ENCODE data around the gene PSMB3. TPM values are rescaled to one million over a fixed set of nuclear protein-coding genes. Genes with fewer than 3 reads are reported as not detected.
"Not testable (repeated sequence)": the region's sequence is repeated elsewhere in the genome, so short reads cannot be mapped to it uniquely, and the experiment has no call there.

PSMB3 gene
- total RNA-seq, 2 experiments from 2014 or later, result 231 to 348 TPM

DNA sequence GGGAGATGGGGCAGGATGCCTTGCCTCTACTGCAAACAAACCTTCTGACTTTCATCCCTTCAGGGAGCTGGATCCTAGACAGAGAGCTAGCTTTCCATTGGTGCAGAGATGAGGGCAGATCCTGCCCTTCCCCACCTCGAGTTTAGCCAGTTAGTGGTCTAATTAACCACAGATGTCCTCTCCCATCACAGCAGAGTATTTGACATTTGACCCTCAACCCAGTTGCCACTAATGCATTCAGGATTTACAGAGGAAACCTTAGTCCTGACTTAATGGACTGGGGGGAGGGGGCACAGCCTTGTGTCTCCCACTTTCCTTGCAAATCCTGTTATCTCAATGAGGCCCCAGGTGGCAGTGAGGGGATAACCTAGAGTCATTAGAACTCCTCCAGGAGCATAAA is 36.6 kb downstream of the PSMB3 start:
- CTCF ChIA-PET (ENCODE audit: unreplicated experiment), result no interaction called here
- TF ChIP-seq, protein P1, sequence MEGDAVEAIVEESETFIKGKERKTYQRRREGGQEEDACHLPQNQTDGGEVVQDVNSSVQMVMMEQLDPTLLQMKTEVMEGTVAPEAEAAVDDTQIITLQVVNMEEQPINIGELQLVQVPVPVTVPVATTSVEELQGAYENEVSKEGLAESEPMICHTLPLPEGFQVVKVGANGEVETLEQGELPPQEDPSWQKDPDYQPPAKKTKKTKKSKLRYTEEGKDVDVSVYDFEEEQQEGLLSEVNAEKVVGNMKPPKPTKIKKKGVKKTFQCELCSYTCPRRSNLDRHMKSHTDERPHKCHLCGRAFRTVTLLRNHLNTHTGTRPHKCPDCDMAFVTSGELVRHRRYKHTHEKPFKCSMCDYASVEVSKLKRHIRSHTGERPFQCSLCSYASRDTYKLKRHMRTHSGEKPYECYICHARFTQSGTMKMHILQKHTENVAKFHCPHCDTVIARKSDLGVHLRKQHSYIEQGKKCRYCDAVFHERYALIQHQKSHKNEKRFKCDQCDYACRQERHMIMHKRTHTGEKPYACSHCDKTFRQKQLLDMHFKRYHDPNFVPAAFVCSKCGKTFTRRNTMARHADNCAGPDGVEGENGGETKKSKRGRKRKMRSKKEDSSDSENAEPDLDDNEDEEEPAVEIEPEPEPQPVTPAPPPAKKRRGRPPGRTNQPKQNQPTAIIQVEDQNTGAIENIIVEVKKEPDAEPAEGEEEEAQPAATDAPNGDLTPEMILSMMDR (conservative IDR thresholded peaks at IDR 0.05; ENCODE audit: low read length), result no peak
- no peak for TF ChIP-seq EZH2phosphoT487 (IDR thresholded peaks at IDR 0.05; ENCODE audit: borderline replicate concordance, low read depth, low read length)
- 0 out of 2 replicates have a peak, but pooled peaks cover 7% of the 10 kb centered on the region for H3K79me2 ChIP-seq (ENCODE audit: insufficient read depth, low read depth, low read length)
- intact Hi-C loops (cut with micrococcal nuclease; ENCODE audit: unreplicated experiment), result no loop called here
- BruUV-seq (replicated peaks), result no TSS peak
- H3K4me3 ChIP-seq (ENCODE audit: low read depth, low read length, poor library complexity, severe bottlenecking), result no peak overlapping the region
- no peaks in the 10 kb centered on the region for H3K9me2 ChIP-seq (ENCODE audit: insufficient read depth, low read length)
- H3K9me3 ChIP-seq (ENCODE audit: low read length), result no peaks in the 10 kb centered on the region
- no peak overlapping the region for H2AFZ ChIP-seq (ENCODE audit: low read length)
- H3K36me3 ChIP-seq (ENCODE audit: insufficient read depth, low read length), result peaks cover 23% of the 10 kb centered on the region
- no peak for DNase-seq (ENCODE audit: low spot score)
- H3K4me2 ChIP-seq (ENCODE audit: low read length), result no peak overlapping the region
- no peaks in the 10 kb centered on the region for H4K20me1 ChIP-seq (ENCODE audit: insufficient read depth, low read length)
- H3K27ac ChIP-seq (ENCODE audit: low read depth, low read length, poor library complexity, severe bottlenecking), result no peak overlapping the region
- POLR2A ChIA-PET, result no interaction called here
- no peaks in the 10 kb centered on the region for H3K4me1 ChIP-seq (ENCODE audit: insufficient read depth, low read length, poor library complexity, severe bottlenecking)

DNA sequence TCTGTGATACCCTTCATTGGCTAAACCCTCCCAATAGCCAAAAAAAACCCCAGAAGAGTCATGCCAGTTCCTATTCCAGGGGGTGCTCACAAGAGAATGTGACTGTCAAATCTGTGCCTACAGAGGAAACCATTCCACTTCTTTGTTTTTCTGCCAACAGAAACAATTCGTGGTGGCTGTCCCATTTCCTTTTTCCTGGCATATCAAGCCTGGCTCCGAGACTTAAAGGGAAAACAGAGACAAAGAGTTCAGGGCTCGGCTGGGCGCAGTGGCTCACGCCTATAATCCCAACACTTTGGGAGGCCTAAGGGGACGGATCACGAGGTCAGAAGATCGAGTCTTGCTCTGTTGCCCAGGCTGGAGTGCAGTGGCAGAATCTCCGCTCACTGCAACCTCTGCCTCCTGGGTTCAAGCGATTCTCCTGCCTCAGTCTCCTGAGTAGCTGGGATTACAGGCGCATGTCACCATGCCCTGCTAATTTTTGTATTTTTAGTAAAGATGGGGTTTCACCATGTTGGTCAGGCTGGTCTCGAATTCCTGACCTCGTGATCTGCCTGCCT is 37.7 kb downstream of the PSMB3 start:
- H2AFZ ChIP-seq (ENCODE audit: low read length); H3K27ac ChIP-seq (ENCODE audit: low read depth, low read length, poor library complexity, severe bottlenecking); H4K20me1 ChIP-seq (ENCODE audit: insufficient read depth, low read length); H3K9me2 ChIP-seq (ENCODE audit: insufficient read depth, low read length); BruUV-seq (replicated peaks); H3K4me3 ChIP-seq (ENCODE audit: low read depth, low read length, poor library complexity, severe bottlenecking); CTCF ChIA-PET (ENCODE audit: unreplicated experiment); H3K4me1 ChIP-seq (ENCODE audit: insufficient read depth, low read length, poor library complexity, severe bottlenecking); H3K9me3 ChIP-seq (ENCODE audit: low read length); POLR2A ChIA-PET; intact Hi-C loops (cut with micrococcal nuclease; ENCODE audit: unreplicated experiment); DNase-seq (ENCODE audit: low spot score); H3K4me2 ChIP-seq (ENCODE audit: low read length): not testable (repeated sequence)
- peaks cover 16% of the 10 kb centered on the region for H3K36me3 ChIP-seq (ENCODE audit: insufficient read depth, low read length)
- 0 out of 2 replicates have a peak, but pooled peaks cover 11% of the 10 kb centered on the region for H3K79me2 ChIP-seq (ENCODE audit: insufficient read depth, low read depth, low read length)

- no TSS peak for BruUV-seq (replicated peaks)
- no peaks in the 10 kb centered on the region for H3K4me1 ChIP-seq (ENCODE audit: insufficient read depth, low read length, poor library complexity, severe bottlenecking)
- H3K9me3 ChIP-seq (ENCODE audit: low read length), result no peaks in the 10 kb centered on the region
- no peak overlapping the region for H3K4me2 ChIP-seq (ENCODE audit: low read length)
- no peak overlapping the region for H2AFZ ChIP-seq (ENCODE audit: low read length)
- no peak overlapping the region for H3K27ac ChIP-seq (ENCODE audit: low read depth, low read length, poor library complexity, severe bottlenecking)
- CTCF ChIA-PET (ENCODE audit: unreplicated experiment), result no interaction called here
- H4K20me1 ChIP-seq (ENCODE audit: insufficient read depth, low read length), result no peaks in the 10 kb centered on the region
- H3K36me3 ChIP-seq (ENCODE audit: insufficient read depth, low read length), result peaks cover 19% of the 10 kb centered on the region
- TF ChIP-seq, protein P1 (conservative IDR thresholded peaks at IDR 0.05; ENCODE audit: low read length), result no peak
- TF ChIP-seq EZH2phosphoT487 (IDR thresholded peaks at IDR 0.05; ENCODE audit: borderline replicate concordance, low read depth, low read length), result no peak
- H3K79me2 ChIP-seq (ENCODE audit: insufficient read depth, low read depth, low read length), result 0 out of 2 replicates have a peak, but pooled peaks cover 11% of the 10 kb centered on the region
- H3K9me2 ChIP-seq (ENCODE audit: insufficient read depth, low read length), result no peaks in the 10 kb centered on the region
- intact Hi-C loops (cut with micrococcal nuclease; ENCODE audit: unreplicated experiment), result no loop called here
- no peak for DNase-seq (ENCODE audit: low spot score)
- no peak overlapping the region for H3K4me3 ChIP-seq (ENCODE audit: low read depth, low read length, poor library complexity, severe bottlenecking)
- POLR2A ChIA-PET, result interaction anchor here (0.6 to 1.2 kb wide), 2 partner anchors 21 to 62 kb away, joined by 3 read pairs; no protein-coding TSS in a partner anchor
These were observed 38.6 kb downstream of the PSMB3 start for GRCh38 chr17:38791162-38791561.
